NCI-H1105 treated with DMSO at 0.1 percent for 48 hours (cell line): Measurements from ENCODE around the gene PDXDC1.
"Not testable (repeated sequence)": the region's sequence is repeated elsewhere in the genome, so short reads cannot be mapped to it uniquely, and the experiment has no call there.

Source experiments
- DNase-seq: peaks from one replicate; lab custom pipeline; 2025; lab: John Stamatoyannopoulos, UW

PDXDC1 gene

DNA sequence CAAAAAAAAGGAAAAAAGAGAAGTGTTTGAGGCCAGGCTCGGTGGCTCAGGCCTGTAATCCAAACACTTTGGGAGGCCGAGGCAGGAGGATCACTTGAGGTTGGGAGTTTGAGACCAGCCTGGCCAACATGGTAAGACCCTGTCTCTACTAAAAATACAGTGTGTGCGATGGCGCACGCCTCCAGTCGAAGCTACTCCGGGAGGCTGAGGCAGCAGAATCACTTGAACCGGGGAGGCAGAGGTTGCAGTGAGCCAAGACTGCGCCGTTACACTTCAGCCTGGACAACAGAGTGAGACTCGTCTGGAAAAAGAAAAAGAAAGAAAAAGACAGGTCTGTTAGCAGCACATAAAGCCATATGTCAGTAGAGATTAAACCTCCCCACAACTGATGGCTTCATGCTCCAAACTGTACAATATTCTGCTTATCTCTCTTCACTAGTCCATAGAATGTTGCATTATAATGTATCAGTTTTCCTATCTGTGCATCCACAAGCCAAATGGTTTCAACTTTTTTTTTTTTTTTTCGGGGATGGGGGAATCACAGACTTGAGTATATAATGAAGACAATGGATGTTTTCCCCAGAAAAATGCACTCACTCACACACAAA is 3.1 kb upstream of the PDXDC1 start:
- DNase-seq: not testable (repeated sequence)

- DNase-seq: not testable (repeated sequence)
Observed at GRCh38 chr16:14973785-14974322, 972 bp upstream of the PDXDC1 start.

- not testable (repeated sequence) for DNase-seq
Observed at GRCh38 chr16:14974331-14974655, 533 bp upstream of the PDXDC1 start.

- not testable (repeated sequence) for DNase-seq
Observed at GRCh38 chr16:14975418-14976194, 780 bp downstream of the PDXDC1 start.

DNA sequence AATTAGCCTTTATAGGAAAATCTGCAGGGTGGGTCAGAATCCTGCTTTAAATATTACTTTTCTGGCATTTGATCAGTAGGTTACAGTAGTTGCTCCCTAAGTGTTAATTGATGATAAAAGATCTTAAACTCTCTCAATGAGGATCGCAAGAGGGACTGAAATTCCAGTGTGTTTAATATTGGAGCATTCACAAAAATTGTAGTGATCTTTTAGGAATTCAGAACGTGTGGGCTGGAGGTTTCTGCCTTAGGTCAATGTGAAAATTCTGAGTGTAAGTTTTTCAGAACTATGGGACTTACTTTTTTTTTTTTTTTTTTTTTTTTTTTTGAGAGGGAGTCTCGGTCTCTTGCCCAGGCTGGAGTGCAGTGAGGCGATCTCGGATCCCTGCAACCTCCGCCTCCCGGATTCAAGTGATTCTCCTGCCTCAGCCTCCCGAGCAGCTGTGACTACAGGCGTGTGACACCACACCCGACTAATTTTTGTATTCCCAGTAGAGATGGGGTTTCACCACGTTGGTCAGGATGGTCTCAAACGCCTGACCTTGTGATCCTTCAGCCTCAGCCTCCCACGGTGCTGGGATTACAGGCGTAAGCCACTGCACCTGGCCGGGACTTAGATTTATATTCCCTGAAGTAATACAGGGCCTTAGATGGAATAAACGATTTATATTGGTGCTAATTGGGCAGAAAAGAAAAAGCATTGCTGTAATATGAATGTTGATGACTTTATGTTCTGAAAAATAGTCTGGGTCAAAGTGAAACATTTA is 2.3 kb downstream of the PDXDC1 start:
- DNase-seq: not testable (repeated sequence)

- DNase-seq: not testable (repeated sequence)
Observed at GRCh38 chr16:14978281-14978680, 3.5 kb downstream of the PDXDC1 start.

DNA sequence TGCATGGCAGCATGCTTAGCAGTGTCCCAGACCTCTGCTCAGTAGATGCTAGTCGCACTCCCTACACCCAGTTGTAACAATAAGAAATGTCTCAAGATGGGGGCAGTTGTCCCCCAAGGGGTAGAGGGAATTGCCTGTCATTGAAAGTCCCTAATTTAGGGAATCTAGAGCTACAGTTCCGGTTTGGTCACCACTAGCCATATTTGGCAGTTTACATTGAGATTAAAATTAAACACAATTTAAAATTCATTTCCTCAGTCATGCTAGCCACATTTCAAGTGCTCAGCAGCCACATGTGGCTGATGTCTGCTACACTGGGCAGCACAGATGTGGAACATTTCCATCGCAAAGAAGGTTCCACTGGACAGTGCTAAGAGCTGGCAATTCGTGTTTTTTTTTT is 4.1 kb downstream of the PDXDC1 start:
- DNase-seq: not testable (repeated sequence)

DNA sequence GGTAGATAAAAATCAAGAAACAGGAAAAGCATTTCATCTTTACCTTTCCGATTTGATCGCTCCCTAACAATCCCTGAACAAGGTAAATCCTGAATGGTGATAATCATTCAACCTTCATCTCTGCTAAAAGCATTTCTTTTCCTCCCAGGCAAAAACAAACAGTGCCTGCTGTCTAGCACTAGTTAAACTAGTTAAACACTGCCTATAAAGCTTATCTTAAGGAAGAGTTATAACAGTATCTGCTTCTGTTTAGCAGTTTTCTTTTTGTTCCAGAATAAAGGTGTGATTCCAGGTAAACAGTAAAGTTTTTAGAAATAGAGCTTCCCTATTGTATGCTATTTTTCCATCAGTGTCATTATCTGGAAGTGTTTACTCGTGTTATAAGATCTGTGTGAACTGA is 6.4 kb downstream of the PDXDC1 start:
- not testable (repeated sequence) for DNase-seq

DNA sequence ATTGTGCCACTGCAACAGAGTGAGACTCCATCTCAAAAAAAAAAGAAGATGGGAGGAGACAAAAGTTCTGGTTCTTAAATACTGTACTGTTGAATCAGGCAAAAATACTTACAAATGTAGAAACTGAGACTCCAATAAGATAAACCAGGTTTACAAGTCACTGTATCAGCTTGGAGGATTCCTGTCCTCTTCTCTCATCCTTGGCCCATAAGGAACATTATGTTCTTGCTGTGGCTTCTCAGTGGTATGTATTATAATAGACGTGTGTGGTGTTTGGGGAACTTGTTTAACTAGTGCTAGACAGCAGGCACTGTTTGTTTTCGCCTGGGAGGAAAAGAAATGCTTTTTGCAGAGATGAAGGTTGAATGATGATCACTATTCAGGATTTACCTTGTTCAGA is 7.7 kb downstream of the PDXDC1 start:
- not testable (repeated sequence) for DNase-seq

GRCh38 chr16:14988092-14988491 is 13.3 kb downstream of the PDXDC1 start:
- not testable (repeated sequence) for DNase-seq

GRCh38 chr16:14988661-14989191 is 13.9 kb downstream of the PDXDC1 start:
- DNase-seq: not testable (repeated sequence)

GRCh38 chr16:14989291-14990281 is 14.8 kb downstream of the PDXDC1 start:
- DNase-seq: not testable (repeated sequence)

GRCh38 chr16:14993277-14994151 is 18.7 kb downstream of the PDXDC1 start:
- not testable (repeated sequence) for DNase-seq

DNA sequence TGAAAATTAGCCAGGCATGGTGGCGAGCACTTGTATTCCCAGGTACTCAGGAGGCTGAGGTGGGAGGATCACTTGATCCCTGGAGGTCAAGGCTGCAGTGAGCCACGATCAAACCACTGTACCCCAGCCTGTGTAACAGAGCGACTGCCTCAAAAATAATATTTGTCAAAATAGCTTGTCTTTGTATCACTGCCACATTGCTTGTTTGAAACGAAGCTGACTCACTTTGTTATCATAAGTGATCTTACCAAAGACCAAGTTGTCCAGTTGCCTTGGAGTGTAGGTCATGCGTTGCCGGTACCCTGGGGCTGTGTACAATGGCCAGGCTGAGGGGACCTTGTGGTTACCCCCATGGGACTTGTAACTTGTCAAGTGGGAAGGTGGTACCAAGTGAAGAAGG is 21.9 kb downstream of the PDXDC1 start:
- not testable (repeated sequence) for DNase-seq

GRCh38 chr16:14998300-14998699 is 23.5 kb downstream of the PDXDC1 start:
- DNase-seq: not testable (repeated sequence)

DNA sequence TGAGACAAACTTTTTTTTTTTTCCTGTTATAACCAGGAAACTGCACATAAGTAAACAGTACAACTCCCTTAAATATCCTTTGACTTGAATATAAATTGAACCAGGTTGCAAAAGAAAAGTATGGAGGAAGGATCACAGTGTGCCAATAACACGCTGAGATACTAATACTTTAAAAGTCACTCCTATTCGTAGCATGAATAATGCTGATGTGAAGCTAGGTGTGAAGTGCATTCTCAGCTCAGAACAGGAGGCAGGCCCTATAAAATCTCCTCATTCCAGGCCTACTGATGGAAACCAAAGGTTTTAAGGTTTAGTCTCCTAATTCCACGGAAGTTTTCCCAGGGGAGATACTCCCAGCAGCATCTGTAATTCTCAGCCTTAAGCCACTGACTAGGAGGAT is 25.0 kb downstream of the PDXDC1 start:
- not testable (repeated sequence) for DNase-seq

- DNase-seq: not testable (repeated sequence)
Observed at GRCh38 chr16:15002448-15002847, 27.6 kb downstream of the PDXDC1 start.

GRCh38 chr16:15005357-15006132 is 30.7 kb downstream of the PDXDC1 start:
- not testable (repeated sequence) for DNase-seq

DNA sequence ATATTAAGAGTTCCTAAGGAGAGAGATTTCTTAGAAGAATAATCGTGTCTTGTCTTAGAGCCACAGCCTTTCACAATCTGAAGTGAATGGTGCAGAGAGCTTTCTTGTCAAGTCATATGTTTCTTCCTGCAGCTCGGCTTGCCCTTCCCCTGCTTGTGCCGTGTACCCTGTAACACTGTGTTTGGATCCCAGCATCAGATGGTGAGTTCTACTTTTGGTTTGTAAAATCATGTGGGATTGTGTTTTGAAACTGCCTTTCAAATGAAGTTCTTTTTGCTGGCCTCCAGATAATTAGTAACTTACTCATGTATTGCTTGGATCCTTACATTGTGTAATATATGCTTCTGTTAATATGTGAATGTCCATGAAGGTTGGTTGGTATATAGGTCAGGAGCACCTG is 33.8 kb downstream of the PDXDC1 start:
- DNase-seq: not testable (repeated sequence)
